ENCODE measurements around the gene IQCK. TPM values are rescaled to one million over a fixed set of nuclear protein-coding genes. Genes with fewer than 3 reads are reported as not detected.

The IQCK gene
- total RNA-seq, 4 donors from 2014 or later: 9.0 to 16.3 (median 14.5) TPM

GRCh38 chr16:19872935-19873334, 154.9 kb downstream of the IQCK start:
- 67 to 80% methylated on average over 3 to 9 of the region's 12 CpGs for WGBS, 2 donors (ENCODE audit: low coverage in 1 of 2)
- TF ChIP-seq POLR2AphosphoS5 (IDR thresholded peaks at IDR 0.05): no peak
- TF ChIP-seq EP300 (IDR thresholded peaks at IDR 0.05): no peak
- TF ChIP-seq POLR2A (IDR thresholded peaks at IDR 0.05): no peak
- TF ChIP-seq CTCF (IDR thresholded peaks at IDR 0.05): no peak
- no peak for ATAC-seq

GRCh38 chr16:19874026-19874425, 156.0 kb downstream of the IQCK start:
- no peak overlapping the region for H3K27ac ChIP-seq

More at GRCh38 chr16:19872935-19873334, 154.9 kb downstream of the IQCK start:
- H3K9me3 ChIP-seq: no peaks in the 10 kb centered on the region
- H3K4me1 ChIP-seq: no peaks in the 10 kb centered on the region
- H3K27ac ChIP-seq: no peak overlapping the region
- no peaks in the 10 kb centered on the region for H3K27me3 ChIP-seq
- H3K36me3 ChIP-seq: peaks cover 0 to 27% of the 10 kb centered on the region in 2 donors
- H3K4me3 ChIP-seq: no peak overlapping the region

GRCh38 chr16:19874851-19875546, 156.9 kb downstream of the IQCK start:
- H3K9me3 ChIP-seq: no peaks in the 10 kb centered on the region
- peaks cover 0 to 29% of the 10 kb centered on the region in 2 donors for H3K36me3 ChIP-seq
- 85 to 93% methylated on average over 4 to 6 of the region's 18 CpGs for WGBS, 2 donors (ENCODE audit: low coverage in 1 of 2)
- no peak overlapping the region for H3K27ac ChIP-seq
- no peak for ATAC-seq
- H3K4me1 ChIP-seq: no peaks in the 10 kb centered on the region
- no peaks in the 10 kb centered on the region for H3K27me3 ChIP-seq
- TF ChIP-seq POLR2A (IDR thresholded peaks at IDR 0.05) (no peak), POLR2AphosphoS5 (IDR thresholded peaks at IDR 0.05) (no peak), EP300 (IDR thresholded peaks at IDR 0.05) (no peak), CTCF (IDR thresholded peaks at IDR 0.05) (no peak)
- no peak overlapping the region for H3K4me3 ChIP-seq

More at GRCh38 chr16:19874026-19874425, 156.0 kb downstream of the IQCK start:
- Histone ChIP-seq H3K27me3 (no peaks in the 10 kb centered on the region), H3K9me3 (no peaks in the 10 kb centered on the region), H3K4me3 (no peak overlapping the region), H3K4me1 (no peaks in the 10 kb centered on the region), H3K36me3 (peaks cover 0 to 30% of the 10 kb centered on the region in 2 donors)
- no peak for ATAC-seq
- no peak for TF ChIP-seq POLR2A (IDR thresholded peaks at IDR 0.05)
- TF ChIP-seq POLR2AphosphoS5 (IDR thresholded peaks at IDR 0.05): no peak
- no peak for TF ChIP-seq CTCF (IDR thresholded peaks at IDR 0.05)
- no peak for TF ChIP-seq EP300 (IDR thresholded peaks at IDR 0.05)
- 50 to 67% methylated on average over 2 to 5 of the region's 8 CpGs for whole genome bisulfite sequencing, 2 donors (ENCODE audit: low coverage in 1 of 2)

GRCh38 chr16:19875900-19876299, 157.8 kb downstream of the IQCK start:
- TF ChIP-seq POLR2A (IDR thresholded peaks at IDR 0.05) (no peak), CTCF (IDR thresholded peaks at IDR 0.05) (no peak), EP300 (IDR thresholded peaks at IDR 0.05) (no peak), POLR2AphosphoS5 (IDR thresholded peaks at IDR 0.05) (no peak)
- WGBS, 2 donors (ENCODE audit: low coverage in 1 of 2): 60% methylated on average over 1 to 6 of the region's 6 CpGs
- H3K4me3 ChIP-seq: no peak overlapping the region
- H3K27me3 ChIP-seq: no peaks in the 10 kb centered on the region
- no peaks in the 10 kb centered on the region for H3K4me1 ChIP-seq
- H3K27ac ChIP-seq: no peak overlapping the region
- no peak for ATAC-seq
- H3K36me3 ChIP-seq: peaks cover 0 to 24% of the 10 kb centered on the region in 2 donors
- no peaks in the 10 kb centered on the region for H3K9me3 ChIP-seq

GRCh38 chr16:19876501-19877059, 158.5 kb downstream of the IQCK start:
- 80 to 81% methylated on average over 5 of the region's 10 CpGs for WGBS, 2 donors (ENCODE audit: low coverage in 1 of 2)
- Histone ChIP-seq H3K36me3 (peaks cover 0 to 19% of the 10 kb centered on the region in 2 donors), H3K27ac (peak overlapping the region in 2 of 4 donors; percentile 6 to 37), H3K4me3 (no peak overlapping the region), H3K27me3 (no peaks in the 10 kb centered on the region), H3K4me1 (no peaks in the 10 kb centered on the region), H3K9me3 (no peaks in the 10 kb centered on the region)
- peak; percentile 35 for ATAC-seq
- TF ChIP-seq CTCF (IDR thresholded peaks at IDR 0.05) (no peak), POLR2A (IDR thresholded peaks at IDR 0.05) (no peak), POLR2AphosphoS5 (IDR thresholded peaks at IDR 0.05) (no peak), EP300 (IDR thresholded peaks at IDR 0.05) (no peak)
